AG04449 (cell line): ENCODE measurements around the gene MMP12.
A peak's percentile ranks its signal among the peaks of the same experiment; 100 is the strongest.

ENCODE experiments used
- CTCF ChIA-PET: fragments of 350-600 bp; formaldehyde crosslinking; extraction: SDS; loops from one replicate; lab custom pipeline; 2021; ENCODE audit warnings: antibody characterized with exemption; lab: Yijun Ruan, JAX
- POLR2A ChIA-PET: fragments of 400-600, 350-600 bp; formaldehyde crosslinking; extraction: SDS; loops from one replicate; lab custom pipeline; 2020; ENCODE audit warnings: antibody characterized with exemption, inconsistent platforms; lab: Yijun Ruan, JAX
- DNase-seq: peaks from one replicate; pipeline ENCODE4 v3.0.0-alpha.2; 2010; ENCODE audit warnings: low read depth, low spot score
- H3K4me3 ChIP-seq: 2 replicates; pipeline ENCODE4 v1.5.1; 2011; ENCODE audit warnings: low read depth, mild to moderate bottlenecking, control low read depth, low read length
- TF ChIP-seq, protein P1 (sequence below): IDR thresholded peaks from one replicate; pipeline ENCODE4 v1.5.1; 2011; ENCODE audit warnings: mild to moderate bottlenecking, moderate library complexity, low read length, control low read depth, inconsistent platforms; ENCODE audit not compliant: insufficient read depth; ENCODE audit errors: missing control alignments

The MMP12 gene

DNA sequence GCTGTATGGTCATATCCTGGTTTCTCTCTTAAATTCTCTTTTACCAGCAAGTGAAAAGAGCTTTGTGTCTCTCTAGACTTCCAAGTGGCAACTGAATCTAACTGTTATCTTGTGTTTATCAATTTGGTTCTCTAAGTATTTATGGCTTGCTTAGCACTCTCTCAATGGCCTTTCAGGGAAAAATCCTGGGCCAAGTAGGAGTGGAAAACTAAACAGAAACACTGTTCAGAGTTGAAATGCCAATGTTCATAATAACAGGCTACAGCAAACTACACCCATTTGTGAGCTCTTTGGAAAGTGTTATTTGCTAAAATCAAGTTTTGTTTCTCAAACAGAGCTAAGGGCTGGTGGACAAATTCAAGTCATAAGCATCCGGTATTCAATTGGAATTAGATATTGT, 10.1 kb downstream of the MMP12 start:
- H3K4me3 ChIP-seq: no peak overlapping the region
- ChIA-PET CTCF (interaction anchor here (1.0 to 1.3 kb wide), 6 partner anchors 9 to 131 kb away, joined by 3 to 5 read pairs (median 3); no protein-coding TSS in a partner anchor), POLR2A (no interaction called here)
- DNase-seq: no peak
- TF ChIP-seq, protein P1, sequence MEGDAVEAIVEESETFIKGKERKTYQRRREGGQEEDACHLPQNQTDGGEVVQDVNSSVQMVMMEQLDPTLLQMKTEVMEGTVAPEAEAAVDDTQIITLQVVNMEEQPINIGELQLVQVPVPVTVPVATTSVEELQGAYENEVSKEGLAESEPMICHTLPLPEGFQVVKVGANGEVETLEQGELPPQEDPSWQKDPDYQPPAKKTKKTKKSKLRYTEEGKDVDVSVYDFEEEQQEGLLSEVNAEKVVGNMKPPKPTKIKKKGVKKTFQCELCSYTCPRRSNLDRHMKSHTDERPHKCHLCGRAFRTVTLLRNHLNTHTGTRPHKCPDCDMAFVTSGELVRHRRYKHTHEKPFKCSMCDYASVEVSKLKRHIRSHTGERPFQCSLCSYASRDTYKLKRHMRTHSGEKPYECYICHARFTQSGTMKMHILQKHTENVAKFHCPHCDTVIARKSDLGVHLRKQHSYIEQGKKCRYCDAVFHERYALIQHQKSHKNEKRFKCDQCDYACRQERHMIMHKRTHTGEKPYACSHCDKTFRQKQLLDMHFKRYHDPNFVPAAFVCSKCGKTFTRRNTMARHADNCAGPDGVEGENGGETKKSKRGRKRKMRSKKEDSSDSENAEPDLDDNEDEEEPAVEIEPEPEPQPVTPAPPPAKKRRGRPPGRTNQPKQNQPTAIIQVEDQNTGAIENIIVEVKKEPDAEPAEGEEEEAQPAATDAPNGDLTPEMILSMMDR: no peak

DNA sequence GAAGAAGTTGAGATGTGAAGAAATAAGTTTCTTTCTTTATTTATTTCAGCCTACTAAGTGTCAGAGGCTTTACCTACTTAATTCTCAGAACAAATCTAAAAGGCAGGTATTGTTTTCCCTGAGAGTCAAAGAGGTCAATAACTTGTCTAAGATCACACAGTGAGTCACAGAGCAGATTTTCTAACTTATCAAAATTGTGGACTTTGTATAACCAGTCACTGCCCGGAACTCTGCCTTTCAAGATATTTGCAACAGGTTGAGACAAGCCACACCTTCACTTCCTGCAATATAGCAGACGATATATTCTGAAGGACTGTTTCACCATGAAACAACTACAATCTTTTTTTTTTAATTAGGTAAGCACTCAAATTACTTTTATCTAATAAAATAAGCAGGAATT, 20.8 kb downstream of the MMP12 start:
- POLR2A ChIA-PET: no interaction called here
- TF ChIP-seq, protein P1: no peak
- H3K4me3 ChIP-seq: no peak overlapping the region
- DNase-seq: no peak
- CTCF ChIA-PET: no interaction called here

DNA sequence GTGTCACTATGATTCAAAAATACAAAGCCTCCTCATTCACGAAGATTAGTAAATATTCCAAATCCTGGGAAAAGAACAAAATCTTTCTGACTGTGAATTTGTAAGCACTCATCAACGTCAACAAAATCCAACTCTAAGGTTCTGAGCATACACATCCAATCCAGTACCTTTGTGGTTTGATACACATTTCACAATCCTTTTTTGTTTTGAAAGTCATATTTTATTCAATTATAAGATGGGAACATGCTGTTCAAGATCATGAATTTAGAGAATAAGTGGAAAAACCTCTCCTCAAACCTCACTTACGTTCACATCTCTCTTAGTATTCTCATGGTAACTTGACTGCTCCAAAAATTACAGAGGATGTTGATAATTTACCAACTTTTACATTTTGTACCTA, 21.7 kb downstream of the MMP12 start:
- TF ChIP-seq, protein P1: no peak
- POLR2A ChIA-PET: no interaction called here
- CTCF ChIA-PET: no interaction called here

DNA sequence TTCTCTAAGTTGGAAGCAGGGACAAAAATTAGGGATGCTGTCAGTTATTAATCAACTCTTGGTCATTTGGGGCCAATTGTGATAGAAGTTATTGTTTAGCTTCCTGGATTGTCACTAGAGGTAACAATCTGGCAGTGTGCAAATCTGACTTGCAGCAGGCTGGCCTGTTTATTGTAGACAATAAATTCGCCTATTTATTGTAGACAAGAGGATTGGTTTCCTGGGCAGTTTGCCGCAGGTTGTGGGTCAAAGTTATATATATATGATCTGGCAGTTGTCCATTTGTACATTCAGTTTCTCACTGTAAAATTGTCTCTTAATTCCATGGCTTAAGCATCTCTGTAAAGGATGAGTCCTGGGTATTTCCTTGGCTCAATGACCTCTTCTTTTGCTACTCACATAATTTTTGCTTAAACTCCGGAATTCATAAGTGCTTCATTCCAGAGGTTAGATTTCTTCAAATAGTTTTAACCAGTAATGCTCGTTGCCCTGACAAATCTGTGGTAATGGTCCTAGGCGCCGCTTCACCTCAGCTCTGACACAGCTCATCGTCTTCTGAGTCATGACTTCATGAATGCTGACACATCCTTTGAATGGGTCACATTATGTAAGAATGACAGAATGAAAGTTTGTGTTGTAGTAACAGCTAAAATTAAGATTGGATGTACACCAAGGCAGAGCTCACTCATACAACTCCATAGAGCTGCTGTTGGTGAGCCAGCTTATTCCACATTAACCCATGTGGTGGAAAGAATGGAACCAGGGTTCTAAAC, 23.6 kb downstream of the MMP12 start:
- no peak overlapping the region for H3K4me3 ChIP-seq
- POLR2A ChIA-PET: no interaction called here
- CTCF ChIA-PET: interaction anchor here (0.8 to 1.5 kb wide), 4 partner anchors 14 to 89 kb away, joined by 3 to 4 read pairs (median 3); no protein-coding TSS in a partner anchor
- TF ChIP-seq, protein P1: no peak
- DNase-seq: peak; percentile 85

More for the DNA sequence above, 21.7 kb downstream of the MMP12 start:
- no peak for DNase-seq
- H3K4me3 ChIP-seq: no peak overlapping the region

DNA sequence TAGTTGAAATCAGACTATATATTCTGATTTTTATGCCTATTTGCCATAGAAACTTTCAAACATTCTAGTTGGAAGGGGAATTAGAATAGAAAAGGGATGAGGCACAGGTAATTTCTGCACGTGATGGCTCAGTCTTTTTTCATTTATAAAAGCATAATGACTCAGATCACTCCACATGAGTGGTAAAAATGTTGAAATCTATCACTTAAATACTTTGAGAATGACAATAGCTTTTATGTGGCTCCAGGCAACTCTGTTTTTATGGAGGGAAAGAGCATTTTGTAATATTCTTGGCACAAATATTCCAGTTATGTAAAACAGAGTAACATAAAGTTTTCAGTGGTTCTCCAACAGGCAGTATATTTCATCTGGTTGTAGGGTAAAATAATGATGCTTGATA, 25.5 kb downstream of the MMP12 start:
- DNase-seq: peak; percentile 36
- no peak overlapping the region for H3K4me3 ChIP-seq
- ChIA-PET CTCF (interaction anchor here (0.9 to 1.6 kb wide), 2 partner anchors 13 to 65 kb away, joined by 4 to 5 read pairs; no protein-coding TSS in a partner anchor), POLR2A (no interaction called here)
- TF ChIP-seq, protein P1: no peak

DNA sequence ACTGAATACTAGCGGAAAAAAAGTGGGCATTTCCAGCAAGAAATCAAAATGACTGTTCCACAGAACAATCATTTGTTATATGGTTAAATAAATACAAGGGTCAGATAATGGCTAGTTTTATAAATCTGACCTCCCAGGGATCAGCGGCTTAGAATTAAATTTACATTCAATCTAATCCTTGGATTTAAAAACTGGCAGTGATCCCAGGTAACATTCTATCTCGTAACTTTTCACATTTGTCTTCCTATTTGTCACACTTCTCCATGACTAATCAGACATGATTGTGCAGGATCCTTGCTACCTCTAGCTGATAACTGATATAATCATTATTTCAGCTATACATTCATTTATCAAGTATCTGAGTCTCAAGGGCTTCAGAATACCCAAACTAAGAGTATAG, 28.5 kb downstream of the MMP12 start:
- POLR2A ChIA-PET: no interaction called here
- no peak for DNase-seq
- no peak overlapping the region for H3K4me3 ChIP-seq
- TF ChIP-seq, protein P1: no peak
- CTCF ChIA-PET: interaction anchor here (0.9 kb wide), 1 partner anchor 15 kb away, joined by 3 read pairs; no protein-coding TSS in a partner anchor
